Left ventricle myocardium inferior (tissue), 1 donor: Measurements from ENCODE around the gene LPO. TPM values are rescaled to one million over a fixed set of nuclear protein-coding genes. Genes with fewer than 3 reads are reported as not detected.

ENCODE experiments used
- DNase-seq: peaks from one replicate; pipeline ENCODE4 v3.0.0-alpha.2; 2020
- H3K27ac ChIP-seq: fragments of 200-600 bp; replicated peaks from 2 replicates; pipeline ENCODE4 v1.8.0; 2021
- H3K27me3 ChIP-seq: fragments of 200-600 bp; 2 replicates; pipeline ENCODE4 v1.8.0; 2021; ENCODE audit warnings: low read depth
- H3K36me3 ChIP-seq: fragments of 200-600 bp; 2 replicates; pipeline ENCODE4 v1.8.0; 2021
- H3K4me1 ChIP-seq: fragments of 200-600 bp; 2 replicates; pipeline ENCODE4 v1.8.0; 2021
- H3K4me3 ChIP-seq: fragments of 200-600 bp; 2 replicates; pipeline ENCODE4 v1.8.0; 2021; ENCODE audit warnings: mild to moderate bottlenecking, moderate library complexity
- H3K9me3 ChIP-seq: fragments of 200-600 bp; replicated peaks from 2 replicates; pipeline ENCODE4 v1.8.0; 2021
- CTCF ChIP-seq: fragments of 200-600 bp; IDR thresholded peaks from 2 replicates; pipeline ENCODE4 v1.8.0; 2021; ENCODE audit warnings: antibody characterized with exemption, mild to moderate bottlenecking, borderline replicate concordance
- intact Hi-C: fragments of 100-400 bp; cut with micrococcal nuclease; formaldehyde crosslinking; loops from one replicate; pipeline ENCODE4 v1.11.0; 2022
- total RNA-seq: library from RNA; stranded (reverse); fragmentation: NEBNext Ultra II Directional; extraction: Animal tissue kit (Norgen Biotek cat#: 25700); gene quantifications from one replicate; pipeline ENCODE4 v1.2.1, GENCODE V29; 2021
- donor health status: DM: no; HTN: yes; CAD: no; lungs with severe emphysema.

LPO gene
- total RNA-seq, 1 donor from 2014 or later = not detected

DNA sequence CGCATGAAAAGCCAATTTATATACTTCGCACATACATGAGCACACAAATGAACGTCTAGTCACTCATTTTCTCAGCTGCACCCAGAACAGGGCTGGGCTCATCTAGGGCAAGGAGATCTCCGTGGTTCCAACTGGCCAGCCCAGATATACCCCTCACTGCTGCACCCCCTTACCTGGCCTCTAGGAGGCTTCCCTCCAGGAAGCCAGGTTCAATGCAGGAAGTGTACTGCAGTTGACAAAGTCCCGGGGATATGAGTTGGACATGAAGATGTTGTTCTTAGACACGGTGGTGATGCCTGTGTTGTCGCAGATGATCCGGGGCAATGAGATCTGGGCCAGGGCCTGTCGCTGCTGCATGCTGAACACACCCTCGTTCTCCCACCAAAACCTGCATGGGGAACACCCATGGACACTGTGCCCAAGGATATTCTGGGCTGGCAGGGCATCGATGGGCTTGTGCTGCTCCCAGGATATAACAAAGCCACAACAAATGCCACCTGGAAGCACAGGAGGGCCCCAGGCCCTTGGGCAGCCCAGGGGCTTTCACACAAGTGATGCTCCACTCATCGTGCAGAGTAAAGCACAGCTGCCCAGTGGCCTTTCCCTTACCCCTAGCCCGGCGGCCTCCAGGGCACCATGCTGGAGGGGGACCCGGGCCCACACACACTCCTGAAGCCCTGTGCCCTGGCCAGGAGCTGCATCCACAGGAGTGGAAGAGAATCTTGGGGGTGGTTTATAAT, 32.3 kb downstream of the LPO start:
- H3K36me3 ChIP-seq = no peaks in the 10 kb centered on the region
- no peaks in the 10 kb centered on the region for H3K4me1 ChIP-seq
- H3K9me3 ChIP-seq = no peaks in the 10 kb centered on the region
- H3K27ac ChIP-seq = no peak overlapping the region
- peaks cover 66% of the 10 kb centered on the region for H3K27me3 ChIP-seq
- no peak for DNase-seq
- TF ChIP-seq CTCF = no peak
- H3K4me3 ChIP-seq = no peak overlapping the region
- intact Hi-C loops = no loop called here

- H3K36me3 ChIP-seq = no peaks in the 10 kb centered on the region
- no peak for DNase-seq
- intact Hi-C loops = no loop called here
- no peak overlapping the region for H3K4me3 ChIP-seq
- peaks cover 61% of the 10 kb centered on the region for H3K27me3 ChIP-seq
- no peaks in the 10 kb centered on the region for H3K9me3 ChIP-seq
- no peak overlapping the region for H3K27ac ChIP-seq
- no peaks in the 10 kb centered on the region for H3K4me1 ChIP-seq
- TF ChIP-seq CTCF = no peak
Observed at GRCh38 chr17:58271216-58271931, 33.0 kb downstream of the LPO start.

GRCh38 chr17:58272367-58273280, 34.2 kb downstream of the LPO start:
- Histone ChIP-seq H3K27ac (no peak overlapping the region), H3K36me3 (no peaks in the 10 kb centered on the region), H3K4me1 (no peaks in the 10 kb centered on the region), H3K4me3 (no peak overlapping the region), H3K27me3 (peaks cover 59% of the 10 kb centered on the region), H3K9me3 (no peaks in the 10 kb centered on the region)
- intact Hi-C loops = no loop called here
- no peak for DNase-seq
- TF ChIP-seq CTCF = no peak

DNA sequence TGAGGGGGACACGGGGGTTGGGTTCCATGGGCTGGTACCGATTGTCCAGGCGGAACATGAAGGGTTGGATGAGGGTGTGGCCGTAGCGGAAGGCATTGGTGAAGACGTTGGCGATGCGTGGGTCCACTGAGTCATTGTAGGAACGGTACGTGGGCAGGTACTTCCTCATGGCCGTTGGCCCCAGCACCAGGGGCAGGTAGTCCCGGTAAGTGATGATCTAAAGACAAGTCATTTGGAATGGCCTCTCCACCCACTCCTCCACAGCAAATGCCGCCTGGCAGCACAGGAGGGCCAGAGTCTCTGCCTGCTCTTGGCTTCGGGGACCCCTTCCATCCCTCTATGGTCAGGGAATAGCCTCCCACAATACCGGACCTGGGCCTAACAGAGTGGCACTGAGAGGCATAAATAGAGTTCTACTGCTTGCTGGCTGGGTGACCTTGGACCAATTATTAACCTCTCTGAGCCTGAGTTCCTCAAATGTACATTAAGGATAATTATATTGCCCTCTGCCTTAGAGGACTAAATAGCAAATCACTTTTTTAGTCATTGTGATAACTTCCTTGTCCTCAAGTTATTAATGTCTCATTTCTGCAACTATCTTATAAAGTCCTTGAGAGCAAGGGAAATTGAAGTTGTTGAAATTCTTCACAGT, 35.2 kb downstream of the LPO start:
- H3K4me1 ChIP-seq = peaks cover under 1% of the 10 kb centered on the region
- no peak overlapping the region for H3K27ac ChIP-seq
- TF ChIP-seq CTCF = no peak
- H3K27me3 ChIP-seq = peaks cover 59% of the 10 kb centered on the region
- H3K9me3 ChIP-seq = no peaks in the 10 kb centered on the region
- no peaks in the 10 kb centered on the region for H3K36me3 ChIP-seq
- H3K4me3 ChIP-seq = no peak overlapping the region
- DNase-seq = no peak
- intact Hi-C loops = no loop called here

GRCh38 chr17:58275417-58275816, 37.0 kb downstream of the LPO start:
- DNase-seq = no peak
- TF ChIP-seq CTCF = no peak
- no peak overlapping the region for H3K27ac ChIP-seq
- no peak overlapping the region for H3K4me3 ChIP-seq
- H3K9me3 ChIP-seq = no peaks in the 10 kb centered on the region
- H3K27me3 ChIP-seq = peaks cover 59% of the 10 kb centered on the region
- no peaks in the 10 kb centered on the region for H3K36me3 ChIP-seq
- peaks cover 11% of the 10 kb centered on the region for H3K4me1 ChIP-seq
- intact Hi-C loops = no loop called here
